Measurements from ENCODE around the gene SORBS2. TPM values are rescaled to one million over a fixed set of nuclear protein-coding genes. Genes with fewer than 3 reads are reported as not detected.

SORBS2 gene
- total RNA-seq, 3 donors from 2014 or later = 0.53 to 1.1 (median 0.74) TPM

DNA sequence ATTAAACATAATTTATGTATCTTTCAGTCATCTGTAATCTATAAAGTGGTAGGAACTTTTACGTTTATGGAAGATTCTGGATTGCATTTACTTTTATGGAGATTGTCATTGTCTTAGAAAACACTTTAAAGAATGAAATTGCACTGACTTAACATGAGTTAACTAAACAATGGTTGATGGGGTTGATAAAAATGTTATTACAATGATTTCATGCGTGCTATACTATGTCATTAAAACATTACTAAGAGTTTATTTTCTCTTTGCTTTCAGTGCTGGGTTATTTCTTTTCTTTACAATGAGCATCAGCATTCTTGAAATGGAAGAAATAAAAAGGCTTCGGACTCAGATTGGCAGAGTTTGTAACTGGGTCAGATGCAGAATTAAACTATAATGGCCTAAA is 209.6 kb downstream of the SORBS2 start:
- Mint-ChIP-seq H3K4me3 (no peak overlapping the region), H3K36me3 (ENCODE audit: insufficient read depth) (no peaks in the 10 kb centered on the region), H3K9me3 (no peaks in the 10 kb centered on the region), H3K4me1 (ENCODE audit: low read depth) (no peaks in the 10 kb centered on the region), H3K27me3 (ENCODE audit: low read depth) (peaks cover 23% of the 10 kb centered on the region)
- DNase-seq = no peak
- ATAC-seq = no peak

DNA sequence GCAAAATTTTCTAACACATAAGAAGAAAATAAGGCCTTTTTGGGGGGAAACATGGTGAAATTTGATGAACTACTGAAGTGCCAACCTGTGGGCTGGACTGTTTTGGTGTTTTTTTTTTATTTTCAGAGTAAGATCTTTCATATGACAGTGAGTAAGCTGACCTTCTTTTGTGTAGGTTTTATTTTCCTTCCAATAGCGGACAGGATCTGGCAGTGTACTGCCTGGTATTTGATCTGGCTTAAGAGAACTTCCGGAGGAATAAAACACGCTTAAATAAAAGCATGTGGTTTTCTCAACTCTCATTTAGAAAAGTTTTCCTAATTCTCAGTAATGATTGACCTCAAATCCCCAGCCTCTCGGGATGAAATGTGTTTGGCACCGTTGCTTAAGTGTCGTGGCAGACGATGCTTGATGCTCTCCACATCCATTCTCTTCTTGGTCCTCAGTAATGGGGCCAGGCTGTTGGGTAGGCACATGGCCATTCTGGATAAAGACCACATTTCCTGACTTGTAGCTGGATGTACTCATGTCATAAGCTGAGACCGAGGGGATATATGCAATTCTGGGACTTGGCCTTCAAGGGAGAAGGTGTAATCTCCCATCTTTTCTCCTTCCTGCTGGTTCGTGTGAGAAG is 211.1 kb downstream of the SORBS2 start:
- no peak for ATAC-seq
- peaks cover 27% of the 10 kb centered on the region for H3K27me3 Mint-ChIP-seq (ENCODE audit: low read depth)
- H3K4me1 Mint-ChIP-seq (ENCODE audit: low read depth) = no peaks in the 10 kb centered on the region

DNA sequence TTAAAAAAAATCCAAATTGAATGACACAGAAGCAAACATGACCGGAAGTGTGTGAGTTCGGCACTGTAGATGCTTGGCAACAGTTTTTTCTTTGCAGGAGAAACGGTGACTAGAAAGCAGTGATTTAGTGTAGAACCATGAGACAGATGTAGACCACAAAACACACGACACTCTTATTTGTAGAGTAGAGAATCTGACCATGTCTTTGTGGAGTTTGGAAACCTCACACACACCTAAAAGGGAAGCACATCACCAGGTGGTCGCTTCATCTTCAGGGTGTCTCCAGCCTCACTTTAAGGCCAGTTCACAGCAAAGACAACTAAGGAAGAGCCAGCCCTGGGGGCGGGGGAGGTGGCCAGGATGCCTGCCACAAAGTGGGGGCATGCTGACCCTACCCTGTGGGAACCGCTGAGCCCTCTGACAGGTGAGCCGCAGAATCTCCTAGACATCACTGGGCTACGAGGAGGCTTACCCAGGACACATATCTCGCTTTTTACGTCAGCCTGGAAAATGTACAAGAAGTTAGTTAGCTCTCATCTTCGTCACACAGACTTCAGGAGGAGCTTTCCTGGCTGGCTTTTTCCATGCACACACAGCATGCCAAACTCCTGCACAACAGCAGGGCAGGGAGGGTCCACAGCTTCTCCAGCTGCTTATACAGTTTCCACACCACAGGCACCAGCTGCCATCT is 212.3 kb downstream of the SORBS2 start:
- DNase-seq = no peak
- Mint-ChIP-seq H3K27me3 (ENCODE audit: low read depth) (peaks cover 25% of the 10 kb centered on the region), H3K36me3 (ENCODE audit: insufficient read depth) (no peaks in the 10 kb centered on the region), H3K4me3 (no peak overlapping the region), H3K9me3 (no peaks in the 10 kb centered on the region), H3K4me1 (ENCODE audit: low read depth) (no peaks in the 10 kb centered on the region)
- ATAC-seq = no peak

More for the DNA sequence above, 211.1 kb downstream of the SORBS2 start:
- H3K4me3 Mint-ChIP-seq = no peak overlapping the region
- H3K9me3 Mint-ChIP-seq = no peaks in the 10 kb centered on the region
- no peak for DNase-seq
- no peaks in the 10 kb centered on the region for H3K36me3 Mint-ChIP-seq (ENCODE audit: insufficient read depth)

DNA sequence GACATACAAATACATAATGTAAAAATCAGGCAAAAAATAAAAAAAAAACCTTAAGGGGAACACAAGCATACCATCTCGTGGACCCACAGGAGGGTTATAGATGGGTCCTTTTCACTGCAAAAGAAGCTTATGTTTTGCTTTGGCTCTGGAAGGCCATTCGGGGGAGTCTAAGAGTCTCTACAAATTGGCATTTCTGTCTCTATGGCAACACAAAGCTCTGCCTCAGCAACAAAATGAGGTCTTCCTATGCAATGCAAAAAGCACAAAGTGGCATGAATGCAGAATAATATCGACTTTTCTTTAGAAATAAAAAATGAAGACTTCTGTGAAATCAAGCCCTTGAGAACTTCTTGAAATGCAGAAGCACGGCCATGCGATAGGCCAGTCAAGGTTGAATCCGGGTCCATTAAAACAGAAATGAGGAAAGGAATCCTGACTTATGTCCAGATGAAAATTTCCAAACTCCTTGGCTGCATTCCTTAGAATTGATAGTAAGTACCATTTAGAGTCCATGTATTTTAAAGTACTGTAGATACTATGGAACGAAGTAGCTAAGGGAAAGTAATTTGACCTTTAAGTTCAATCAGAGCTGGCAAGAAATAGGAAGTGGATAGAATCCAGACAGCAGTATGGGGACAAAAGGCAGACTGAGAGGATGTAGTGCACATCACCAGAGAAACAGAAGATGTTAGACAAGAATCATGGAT is 213.0 kb downstream of the SORBS2 start:
- H3K36me3 Mint-ChIP-seq (ENCODE audit: insufficient read depth) = no peaks in the 10 kb centered on the region

DNA sequence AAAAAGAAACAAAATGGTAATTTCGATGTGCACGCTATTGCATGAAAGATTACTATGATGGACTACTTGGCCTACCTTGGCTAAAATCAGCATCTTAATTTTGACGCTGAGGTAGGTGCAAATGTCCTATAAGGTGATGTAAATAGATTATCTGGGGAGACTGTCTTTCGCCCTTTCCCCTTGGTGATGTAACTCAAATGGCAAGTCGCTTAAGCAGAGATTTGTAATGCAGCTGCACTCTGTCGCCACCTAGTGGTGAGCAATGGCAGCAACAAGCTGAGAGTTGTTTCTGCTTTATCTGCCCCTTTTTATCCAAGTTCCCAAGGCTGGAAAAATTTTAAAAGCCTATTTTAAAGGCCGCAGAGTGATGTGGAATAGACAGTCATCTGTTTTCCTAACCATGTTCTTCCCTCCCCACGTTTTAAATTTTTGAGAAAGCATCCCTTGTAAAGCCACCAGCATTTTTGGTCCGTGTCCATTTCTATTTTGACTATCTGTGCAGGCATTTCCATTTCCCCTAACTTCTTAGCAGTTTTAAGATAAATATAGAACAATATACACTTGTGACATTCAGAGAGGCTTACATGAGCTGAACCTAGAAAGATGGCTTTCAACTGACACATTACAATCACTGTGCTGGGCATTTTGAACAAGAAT is 214.3 kb downstream of the SORBS2 start:
- Mint-ChIP-seq H3K4me1 (ENCODE audit: low read depth) (no peaks in the 10 kb centered on the region), H3K9me3 (no peaks in the 10 kb centered on the region), H3K27me3 (ENCODE audit: low read depth) (peaks cover 32% of the 10 kb centered on the region), H3K36me3 (ENCODE audit: insufficient read depth) (no peaks in the 10 kb centered on the region), H3K4me3 (no peak overlapping the region)
- peak in 1 of 2 donors; percentile 40 for ATAC-seq
- DNase-seq = peak; percentile 64

More for the DNA sequence above, 213.0 kb downstream of the SORBS2 start:
- no peaks in the 10 kb centered on the region for H3K9me3 Mint-ChIP-seq
- no peaks in the 10 kb centered on the region for H3K4me1 Mint-ChIP-seq (ENCODE audit: low read depth)
- H3K4me3 Mint-ChIP-seq = no peak overlapping the region
- ATAC-seq = no peak
- peaks cover 27% of the 10 kb centered on the region for H3K27me3 Mint-ChIP-seq (ENCODE audit: low read depth)
- no peak for DNase-seq

DNA sequence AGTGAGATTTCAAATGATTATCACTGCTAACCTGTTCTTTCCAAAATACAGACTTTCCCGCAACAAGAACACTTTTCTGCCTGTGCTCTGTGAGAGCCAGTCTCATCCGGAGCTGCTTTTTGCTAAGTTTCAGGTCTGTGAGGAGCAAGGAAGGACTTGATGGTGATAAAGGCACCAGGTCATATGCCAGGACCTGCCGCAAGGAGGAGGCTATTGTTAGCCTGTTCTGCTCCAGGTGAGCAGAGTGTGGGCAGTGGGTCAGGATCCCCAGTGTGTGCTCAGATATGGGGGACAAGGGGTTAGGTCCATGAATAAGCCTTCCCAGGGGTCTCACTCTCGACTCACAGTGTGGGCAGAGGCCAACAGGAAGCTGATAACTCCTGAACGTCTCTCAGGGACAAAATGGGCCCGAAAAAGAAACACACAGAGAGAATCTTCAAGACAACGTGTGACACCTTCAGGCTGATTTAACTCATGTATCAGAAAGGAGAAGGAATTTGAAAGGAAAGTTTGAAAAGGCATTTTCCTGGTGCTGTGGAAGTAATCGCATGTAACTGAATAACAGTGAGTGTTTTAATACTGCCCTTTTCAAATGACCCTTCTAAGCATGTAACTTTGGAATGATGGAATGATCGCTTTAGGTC is 219.0 kb downstream of the SORBS2 start:
- ATAC-seq (no peak), DNase-seq (no peak)
- H3K4me1 Mint-ChIP-seq (ENCODE audit: low read depth) = peaks cover 2% of the 10 kb centered on the region
- no peak overlapping the region for H3K4me3 Mint-ChIP-seq
- H3K9me3 Mint-ChIP-seq = no peaks in the 10 kb centered on the region
- peaks cover 42% of the 10 kb centered on the region for H3K27me3 Mint-ChIP-seq (ENCODE audit: low read depth)
- H3K36me3 Mint-ChIP-seq (ENCODE audit: insufficient read depth) = peaks cover 2% of the 10 kb centered on the region

DNA sequence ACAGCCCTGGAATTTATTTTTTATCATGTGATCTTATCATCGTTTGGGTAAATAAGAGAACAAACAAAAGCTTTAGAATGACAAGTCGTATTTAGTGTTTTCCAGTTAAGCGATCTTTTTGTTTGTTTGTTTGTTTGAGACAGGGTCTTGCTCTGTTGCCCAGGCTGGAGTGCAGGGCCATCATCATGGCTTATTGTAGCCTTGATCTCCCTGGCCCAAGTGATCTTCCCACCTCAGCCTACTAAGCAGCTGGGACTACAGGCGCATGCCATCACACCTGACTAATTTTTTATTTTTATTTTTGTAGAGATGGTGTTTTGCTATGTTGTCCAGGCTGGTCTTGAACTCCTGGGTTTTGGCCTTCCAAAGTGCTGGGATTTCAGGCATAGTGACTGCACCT is 219.6 kb downstream of the SORBS2 start:
- ATAC-seq (no peak), DNase-seq (no peak)
- Mint-ChIP-seq H3K4me1 (ENCODE audit: low read depth) (peaks cover 8% of the 10 kb centered on the region), H3K27me3 (ENCODE audit: low read depth) (peaks cover 42% of the 10 kb centered on the region), H3K9me3 (no peaks in the 10 kb centered on the region), H3K4me3 (no peak overlapping the region), H3K36me3 (ENCODE audit: insufficient read depth) (peaks cover 2% of the 10 kb centered on the region)

DNA sequence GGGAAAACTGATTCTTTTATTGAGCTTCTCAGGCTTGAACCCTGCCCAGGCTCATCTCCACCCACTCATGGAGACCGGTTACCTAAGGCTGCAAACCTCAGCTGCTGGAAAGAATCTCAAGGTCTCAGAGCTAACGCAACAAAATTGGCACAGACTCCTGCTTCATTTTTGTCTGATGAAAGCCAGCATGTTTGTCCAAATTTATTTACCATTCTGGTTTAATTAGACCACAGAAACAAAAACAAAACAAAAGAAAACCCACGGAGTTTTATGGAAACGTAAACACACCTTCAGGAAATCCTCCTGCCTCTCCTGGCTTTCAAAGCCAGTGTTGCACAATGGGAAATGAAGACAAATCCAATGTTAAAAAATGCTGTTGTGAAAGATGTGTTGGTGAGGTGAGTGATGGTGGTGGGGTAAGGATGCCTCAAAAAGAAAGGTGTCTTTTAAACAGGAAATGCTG is 220.3 kb downstream of the SORBS2 start:
- Mint-ChIP-seq H3K27me3 (ENCODE audit: low read depth) (peaks cover 43% of the 10 kb centered on the region), H3K36me3 (ENCODE audit: insufficient read depth) (peaks cover 2% of the 10 kb centered on the region), H3K4me3 (no peak overlapping the region), H3K9me3 (no peaks in the 10 kb centered on the region), H3K4me1 (ENCODE audit: low read depth) (peaks cover 14% of the 10 kb centered on the region)
- no peak for ATAC-seq
- DNase-seq = no peak

DNA sequence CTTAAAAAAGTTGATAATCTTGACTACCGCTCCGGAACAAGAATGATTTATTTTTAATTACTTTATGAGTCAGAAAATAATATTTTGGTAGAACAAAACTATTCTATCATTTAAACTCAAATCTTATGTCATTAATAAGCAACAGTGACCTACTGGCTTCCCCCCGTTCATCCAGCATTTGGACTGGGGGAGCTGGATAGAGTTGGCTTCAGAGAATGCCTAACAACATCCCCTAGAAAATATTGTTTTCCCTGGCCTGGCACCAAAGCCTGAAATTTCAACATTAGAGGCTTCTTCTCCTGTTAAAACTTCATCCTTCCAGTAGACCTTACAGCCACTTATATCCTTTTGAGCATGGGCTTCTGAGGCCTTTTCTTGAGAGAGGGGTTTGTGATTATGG is 221.0 kb downstream of the SORBS2 start:
- peaks cover 2% of the 10 kb centered on the region for H3K36me3 Mint-ChIP-seq (ENCODE audit: insufficient read depth)
- peaks cover 43% of the 10 kb centered on the region for H3K27me3 Mint-ChIP-seq (ENCODE audit: low read depth)

DNA sequence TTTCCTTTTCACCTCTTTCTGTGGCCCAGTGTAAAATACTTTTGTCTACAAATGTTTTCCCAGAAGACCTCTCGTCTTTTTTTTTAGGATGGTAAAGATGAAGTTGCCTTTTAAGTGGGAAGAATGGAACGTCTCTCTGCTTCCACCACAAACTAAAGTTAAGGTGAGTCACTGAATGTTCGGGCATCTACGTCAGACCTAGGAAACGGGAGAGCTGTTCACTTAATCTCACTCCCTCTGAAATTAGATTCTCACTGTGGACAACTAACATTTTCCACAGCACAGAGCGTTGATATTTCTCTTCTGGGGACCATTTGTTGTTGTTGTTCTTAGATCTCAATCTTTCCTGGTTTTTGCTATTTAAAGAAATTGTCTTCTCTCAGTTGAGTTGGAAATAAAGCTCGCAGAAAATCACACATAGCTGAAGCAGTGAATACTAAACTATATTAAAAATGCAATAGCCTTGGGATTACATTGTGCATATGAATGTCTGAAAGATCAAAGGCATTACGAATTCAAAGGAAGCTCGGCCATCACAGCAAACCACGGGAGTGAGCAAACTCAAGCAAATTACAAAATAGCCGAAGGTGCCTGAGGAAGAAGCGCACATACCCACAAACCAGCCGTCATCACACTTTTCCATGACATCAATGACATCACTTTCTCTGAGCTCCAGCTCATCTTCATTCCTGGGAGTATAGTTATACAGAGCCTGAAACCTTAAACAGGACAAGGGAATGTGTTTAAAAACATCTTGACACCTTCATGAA is 222.7 kb downstream of the SORBS2 start:
- peaks cover 52% of the 10 kb centered on the region for H3K27me3 Mint-ChIP-seq (ENCODE audit: low read depth)
- DNase-seq = no peak
- no peak overlapping the region for H3K4me3 Mint-ChIP-seq
- H3K4me1 Mint-ChIP-seq (ENCODE audit: low read depth) = peaks cover 14% of the 10 kb centered on the region
- H3K36me3 Mint-ChIP-seq (ENCODE audit: insufficient read depth) = peaks cover 2% of the 10 kb centered on the region
- ATAC-seq = no peak
- H3K9me3 Mint-ChIP-seq = no peaks in the 10 kb centered on the region

More for the DNA sequence above, 221.0 kb downstream of the SORBS2 start:
- DNase-seq (no peak), ATAC-seq (no peak)
- H3K4me3 Mint-ChIP-seq = no peak overlapping the region
- no peaks in the 10 kb centered on the region for H3K9me3 Mint-ChIP-seq
- H3K4me1 Mint-ChIP-seq (ENCODE audit: low read depth) = peaks cover 14% of the 10 kb centered on the region

DNA sequence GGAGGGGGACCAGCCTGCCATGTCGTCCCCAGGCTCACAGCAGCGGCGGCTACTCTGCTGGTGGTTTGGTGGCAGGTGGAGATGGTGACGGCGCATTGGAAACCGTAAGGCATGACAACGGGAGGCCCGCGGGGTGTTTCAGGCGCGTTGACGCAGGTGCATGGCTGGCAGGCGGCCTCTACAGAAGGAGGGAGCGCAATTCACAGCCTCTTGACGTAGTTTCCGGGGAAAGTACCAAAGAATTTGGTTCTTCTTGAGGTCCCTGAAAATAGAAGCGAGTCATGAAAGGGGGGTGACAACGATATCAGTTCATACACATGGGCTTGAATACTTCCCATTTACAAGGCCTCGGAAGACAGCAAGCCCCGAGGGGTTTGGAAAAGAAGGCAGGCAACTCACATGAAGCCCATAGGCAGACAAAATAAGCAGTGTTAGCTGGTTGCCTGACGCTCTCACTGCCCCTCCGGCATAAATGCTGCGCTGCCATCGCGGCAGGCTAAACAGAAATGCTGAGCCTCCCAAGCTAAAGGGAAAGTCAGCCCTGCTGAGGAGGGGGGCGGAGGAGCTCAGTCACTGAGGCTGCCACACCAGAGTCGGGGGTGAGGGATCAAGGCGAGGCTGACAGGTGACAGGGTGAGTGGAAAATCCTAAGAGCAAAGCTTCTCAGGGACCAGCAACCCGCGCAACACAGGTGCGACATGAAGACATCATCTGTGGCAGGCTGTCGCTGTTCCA is 224.4 kb downstream of the SORBS2 start:
- peaks cover 2% of the 10 kb centered on the region for H3K36me3 Mint-ChIP-seq (ENCODE audit: insufficient read depth)
- peak overlapping the region; percentile 69 for H3K4me3 Mint-ChIP-seq
- ATAC-seq (peak; percentile 96 to 97), DNase-seq (peak; percentile 54)
- no peaks in the 10 kb centered on the region for H3K9me3 Mint-ChIP-seq
- peaks cover 14% of the 10 kb centered on the region for H3K4me1 Mint-ChIP-seq (ENCODE audit: low read depth)
- peaks cover 55% of the 10 kb centered on the region for H3K27me3 Mint-ChIP-seq (ENCODE audit: low read depth)

DNA sequence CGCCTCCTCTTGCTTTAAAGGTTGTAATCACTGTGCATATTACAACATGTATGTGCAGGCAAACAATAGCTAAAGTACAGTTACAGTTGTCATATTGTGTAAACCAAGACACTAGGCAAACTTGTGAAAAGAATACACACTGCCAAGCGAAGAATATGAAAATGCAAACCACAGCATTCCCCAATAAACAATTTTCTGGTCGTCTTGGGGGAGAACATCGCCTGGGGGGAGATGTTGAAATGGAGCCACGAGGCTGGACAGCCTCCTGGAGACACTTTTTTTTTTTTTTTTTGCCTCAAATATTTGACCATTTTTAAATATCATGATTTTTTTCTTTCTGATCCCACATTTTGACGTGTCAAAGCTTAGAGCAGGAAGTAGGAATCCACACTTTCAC is 225.0 kb downstream of the SORBS2 start:
- Mint-ChIP-seq H3K4me1 (ENCODE audit: low read depth) (peaks cover 14% of the 10 kb centered on the region), H3K4me3 (peak overlapping the region; percentile 69), H3K9me3 (no peaks in the 10 kb centered on the region), H3K36me3 (ENCODE audit: insufficient read depth) (peaks cover 2% of the 10 kb centered on the region), H3K27me3 (ENCODE audit: low read depth) (peaks cover 57% of the 10 kb centered on the region)
- ATAC-seq (no peak), DNase-seq (no peak)

DNA sequence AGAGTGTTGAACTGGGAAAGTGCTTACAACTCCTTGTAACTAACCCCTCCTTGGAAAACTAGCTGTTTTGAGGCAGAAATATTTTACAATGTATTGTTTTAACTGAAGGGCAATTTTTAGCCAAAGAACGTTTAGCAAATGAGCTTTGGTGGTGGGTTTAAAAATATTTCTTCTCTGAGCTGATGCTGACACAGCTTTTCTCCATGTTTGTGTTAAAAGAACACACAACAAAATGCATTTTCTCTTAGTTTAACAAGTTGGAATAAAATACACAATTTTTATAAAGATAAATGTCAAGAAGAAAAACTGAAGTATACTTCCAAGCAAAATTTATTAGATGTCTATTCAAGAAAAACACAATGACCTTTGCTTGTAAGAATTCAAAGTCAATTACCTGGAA is 226.8 kb downstream of the SORBS2 start:
- ATAC-seq = no peak

More for the DNA sequence above, 226.8 kb downstream of the SORBS2 start:
- no peak overlapping the region for H3K4me3 Mint-ChIP-seq
- peaks cover 48% of the 10 kb centered on the region for H3K27me3 Mint-ChIP-seq (ENCODE audit: low read depth)
- DNase-seq = no peak
- H3K36me3 Mint-ChIP-seq (ENCODE audit: insufficient read depth) = peaks cover 2% of the 10 kb centered on the region
- H3K4me1 Mint-ChIP-seq (ENCODE audit: low read depth) = peaks cover 14% of the 10 kb centered on the region
- H3K9me3 Mint-ChIP-seq = no peaks in the 10 kb centered on the region

Data from activated T-cell treated with anti-CD3 and anti-CD28 coated beads, Interleukin-2, amount 50 U/mL, for 4 hours (primary cell).